ENCODE results near the gene OR8G5. TPM values are rescaled to one million over a fixed set of nuclear protein-coding genes. Genes with fewer than 3 reads are reported as not detected.

Gene OR8G5, protein sequence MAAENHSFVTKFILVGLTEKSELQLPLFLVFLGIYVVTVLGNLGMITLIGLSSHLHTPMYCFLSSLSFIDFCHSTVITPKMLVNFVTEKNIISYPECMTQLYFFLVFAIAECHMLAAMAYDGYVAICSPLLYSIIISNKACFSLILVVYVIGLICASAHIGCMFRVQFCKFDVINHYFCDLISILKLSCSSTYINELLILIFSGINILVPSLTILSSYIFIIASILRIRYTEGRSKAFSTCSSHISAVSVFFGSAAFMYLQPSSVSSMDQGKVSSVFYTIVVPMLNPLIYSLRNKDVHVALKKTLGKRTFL
- total RNA-seq: not detected
- polyA plus RNA-seq: not detected
- long read RNA-seq, donor 1: 0 reads
- long read RNA-seq, donor 2: 0 reads
- long read RNA-seq, donor 3: 0 reads
- long read RNA-seq, donor 4: 0 reads
- long read RNA-seq, donor 5: 0 reads
- long read RNA-seq, donor 6: 0 reads
- long read RNA-seq, donor 7: 0 reads
- long read RNA-seq, donor 8: 0 reads
- long read RNA-seq, donor 9: 0 reads
- long read RNA-seq, donor 10: 0 reads

DNA sequence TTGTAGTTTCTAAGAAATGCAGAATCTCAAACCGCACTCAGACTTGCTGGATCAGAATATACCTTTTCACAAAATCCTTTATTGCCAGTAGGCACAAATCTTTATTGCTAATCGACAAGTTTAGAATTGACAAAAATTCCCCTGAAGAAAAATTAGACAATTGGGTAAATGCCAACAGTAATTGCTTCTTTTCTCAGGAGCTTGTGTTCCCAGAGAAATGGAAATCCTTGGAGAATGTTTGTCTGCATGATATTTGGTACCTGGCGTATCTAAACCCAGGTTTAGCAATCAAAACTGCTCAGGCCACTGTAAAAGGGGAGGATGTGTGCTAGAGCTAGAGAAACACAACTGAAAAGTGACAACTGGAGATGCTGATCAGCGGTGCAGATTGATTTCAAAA, at the start of gene OR8G5:
OR8G5 (plus strand) TSS at position 301 of the 400 bp plus-strand sequence. CDS start 8,556 bp downstream, outside the sequence.
- 60 to 77% (median 68%) methylated on average over 4 of the region's 4 CpGs for WGBS, 5 donors
- Histone ChIP-seq H3K4me1 (no peaks in the 10 kb centered on the region), H3K27me3 (no peaks in the 10 kb centered on the region), H3K4me3 (no peak within 1 kb of the TSS), H3K36me3 (no peaks in the 10 kb centered on the region), H3K27ac (no peak within 1 kb of the TSS), H3K9me3 (no peaks in the 10 kb centered on the region)
- intact Hi-C loops (cut with DNase I; ENCODE audit: low total_unique reads): no loop called here
- TF ChIP-seq EP300 (IDR thresholded peaks at IDR 0.05) (no peak), POLR2A (IDR thresholded peaks at IDR 0.05) (no peak), POLR2AphosphoS5 (IDR thresholded peaks at IDR 0.05) (no peak)
- TF ChIP-seq, protein P1, sequence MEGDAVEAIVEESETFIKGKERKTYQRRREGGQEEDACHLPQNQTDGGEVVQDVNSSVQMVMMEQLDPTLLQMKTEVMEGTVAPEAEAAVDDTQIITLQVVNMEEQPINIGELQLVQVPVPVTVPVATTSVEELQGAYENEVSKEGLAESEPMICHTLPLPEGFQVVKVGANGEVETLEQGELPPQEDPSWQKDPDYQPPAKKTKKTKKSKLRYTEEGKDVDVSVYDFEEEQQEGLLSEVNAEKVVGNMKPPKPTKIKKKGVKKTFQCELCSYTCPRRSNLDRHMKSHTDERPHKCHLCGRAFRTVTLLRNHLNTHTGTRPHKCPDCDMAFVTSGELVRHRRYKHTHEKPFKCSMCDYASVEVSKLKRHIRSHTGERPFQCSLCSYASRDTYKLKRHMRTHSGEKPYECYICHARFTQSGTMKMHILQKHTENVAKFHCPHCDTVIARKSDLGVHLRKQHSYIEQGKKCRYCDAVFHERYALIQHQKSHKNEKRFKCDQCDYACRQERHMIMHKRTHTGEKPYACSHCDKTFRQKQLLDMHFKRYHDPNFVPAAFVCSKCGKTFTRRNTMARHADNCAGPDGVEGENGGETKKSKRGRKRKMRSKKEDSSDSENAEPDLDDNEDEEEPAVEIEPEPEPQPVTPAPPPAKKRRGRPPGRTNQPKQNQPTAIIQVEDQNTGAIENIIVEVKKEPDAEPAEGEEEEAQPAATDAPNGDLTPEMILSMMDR (IDR thresholded peaks at IDR 0.05): no peak
- DNase-seq: no peak

DNA sequence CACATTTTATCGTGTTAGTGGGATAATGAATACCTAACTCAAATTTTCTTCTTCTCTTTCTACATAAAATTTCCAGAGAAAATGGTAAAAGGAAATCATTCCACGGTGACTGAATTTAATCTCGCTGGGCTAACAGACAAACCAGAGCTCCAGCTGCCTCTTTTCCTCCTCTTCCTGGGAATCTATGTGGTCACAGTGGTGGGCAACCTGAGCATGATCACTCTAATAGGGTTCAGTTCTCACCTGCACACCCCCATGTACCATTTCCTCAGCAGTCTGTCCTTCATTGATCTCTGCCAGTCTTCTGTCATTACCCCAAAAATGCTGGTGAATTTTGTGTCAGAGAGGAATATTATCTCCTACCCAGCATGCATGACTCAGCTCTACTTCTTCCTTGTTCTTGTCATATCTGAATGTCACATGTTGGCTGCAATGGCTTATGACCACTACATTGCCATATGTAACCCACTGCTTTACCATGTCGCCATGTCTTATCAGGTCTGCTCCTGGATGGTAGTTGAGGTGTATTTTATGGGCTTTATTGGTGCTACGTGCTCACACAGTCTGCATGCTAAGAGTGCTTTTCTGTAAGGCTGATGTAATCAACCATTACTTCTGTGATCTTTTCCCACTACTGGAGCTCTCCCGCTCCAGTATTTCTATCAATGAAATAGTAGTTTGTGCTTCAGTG, 48.9 kb upstream of the OR8G5 start:
- TF ChIP-seq, protein P1 (IDR thresholded peaks at IDR 0.05): no peak
- TF ChIP-seq POLR2A (IDR thresholded peaks at IDR 0.05) (no peak), EP300 (IDR thresholded peaks at IDR 0.05) (no peak), POLR2AphosphoS5 (IDR thresholded peaks at IDR 0.05) (no peak)
- Histone ChIP-seq H3K4me1 (no peaks in the 10 kb centered on the region), H3K9me3 (no peaks in the 10 kb centered on the region), H3K27ac (no peak overlapping the region), H3K4me3 (no peak overlapping the region), H3K36me3 (no peaks in the 10 kb centered on the region), H3K27me3 (peaks cover 0 to 5% (median 0%) of the 10 kb centered on the region in 3 donors)
- WGBS, 5 donors: 70 to 84% (median 76%) methylated on average over 6 of the region's 6 CpGs
- DNase-seq: no peak
- intact Hi-C loops (cut with DNase I; ENCODE audit: low total_unique reads): no loop called here

DNA sequence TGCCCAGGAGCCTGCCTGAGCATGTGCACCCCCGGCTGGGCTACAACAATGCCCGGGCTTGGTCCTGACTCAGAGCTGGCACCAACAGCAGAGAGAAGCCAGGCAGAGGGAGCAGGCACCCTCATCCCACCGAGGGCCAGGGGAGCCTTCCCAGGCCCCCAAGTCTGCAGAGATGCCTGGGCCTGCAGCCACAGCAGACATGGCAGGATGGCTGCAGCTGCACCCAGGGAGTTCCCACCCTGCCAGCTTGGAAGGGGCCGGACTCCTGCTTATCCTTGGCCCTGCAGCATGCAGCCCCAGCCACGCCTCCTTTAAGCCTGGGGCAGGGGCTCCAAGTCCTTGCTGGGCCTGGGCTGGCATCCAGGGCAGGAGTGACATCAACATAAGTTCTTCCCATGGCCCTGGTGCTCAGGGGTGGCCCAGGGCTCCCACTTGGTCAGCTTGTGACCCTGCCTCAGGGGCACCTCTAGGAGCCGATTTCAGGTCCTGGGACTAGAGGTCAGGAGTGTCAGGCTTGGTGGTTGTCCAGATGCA, 46.3 kb upstream of the OR8G5 start:
- Histone ChIP-seq H3K27ac (no peak overlapping the region), H3K27me3 (peaks cover 0 to 5% (median 0%) of the 10 kb centered on the region in 3 donors), H3K9me3 (no peaks in the 10 kb centered on the region), H3K36me3 (no peaks in the 10 kb centered on the region), H3K4me1 (no peaks in the 10 kb centered on the region), H3K4me3 (no peak overlapping the region)
- 81 to 90% (median 87%) methylated on average over 2 to 6 of the region's 6 CpGs for WGBS, 5 donors
- DNase-seq: no peak
- intact Hi-C loops (cut with DNase I; ENCODE audit: low total_unique reads): no loop called here
- TF ChIP-seq EP300 (IDR thresholded peaks at IDR 0.05) (no peak), POLR2AphosphoS5 (IDR thresholded peaks at IDR 0.05) (no peak), POLR2A (IDR thresholded peaks at IDR 0.05) (no peak)
- TF ChIP-seq, protein P1 (IDR thresholded peaks at IDR 0.05): no peak

DNA sequence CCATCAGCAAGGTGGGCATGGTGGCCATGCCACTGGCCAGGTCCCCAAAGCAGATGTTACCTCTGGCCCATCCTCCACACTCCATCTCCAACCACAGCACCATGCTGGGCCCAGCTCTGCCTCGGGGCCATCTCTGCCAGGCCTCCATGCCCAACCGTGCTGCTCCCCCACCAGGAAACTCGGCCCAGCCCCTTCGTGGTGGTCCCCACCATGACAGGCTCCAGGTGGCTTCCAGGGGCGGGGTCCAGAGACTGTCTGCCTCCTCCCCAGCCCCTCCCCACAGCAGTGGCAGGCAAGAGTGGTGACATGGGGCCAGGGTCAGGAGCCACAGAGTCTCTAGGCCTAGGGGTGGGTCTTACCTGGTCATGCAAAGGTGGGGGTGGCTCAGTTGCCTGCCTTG, 45.8 kb upstream of the OR8G5 start:
- H3K4me1 ChIP-seq: no peaks in the 10 kb centered on the region
- H3K36me3 ChIP-seq: no peaks in the 10 kb centered on the region
- peaks cover 0 to 5% (median 0%) of the 10 kb centered on the region in 3 donors for H3K27me3 ChIP-seq
- no peaks in the 10 kb centered on the region for H3K9me3 ChIP-seq
- WGBS, 5 donors: 58 to 88% (median 81%) methylated on average over 5 of the region's 5 CpGs
- no peak overlapping the region for H3K27ac ChIP-seq
- TF ChIP-seq, protein P1 (IDR thresholded peaks at IDR 0.05): no peak
- TF ChIP-seq EP300 (IDR thresholded peaks at IDR 0.05): no peak
- no peak for TF ChIP-seq POLR2AphosphoS5 (IDR thresholded peaks at IDR 0.05)
- no peak for TF ChIP-seq POLR2A (IDR thresholded peaks at IDR 0.05)
- H3K4me3 ChIP-seq: no peak overlapping the region
- intact Hi-C loops (cut with DNase I; ENCODE audit: low total_unique reads): no loop called here
- DNase-seq: no peak
